OCI-LY7 (cell line): ENCODE measurements around the gene EGFR.

Experiments used
- CTCF ChIP-seq: fragments of 200-600 bp; sonication (generic); conservative IDR thresholded peaks from 2 replicates; pipeline ENCODE4 v1.5.1; 2014; ENCODE audit warnings: mild to moderate bottlenecking, antibody characterized with exemption, low read length, moderate library complexity, mixed read lengths
- EZH2phosphoT487 ChIP-seq: fragments of 200-600 bp; sonication (generic); IDR thresholded peaks from 2 replicates; pipeline ENCODE4 v1.6.1; 2018; ENCODE audit warnings: low read depth, borderline replicate concordance, mild to moderate bottlenecking, mixed run types, antibody characterized with exemption, low read length, moderate library complexity, mixed read lengths

GRCh38 chr7:55060085-55060484, 41.3 kb downstream of the EGFR start:
- TF ChIP-seq CTCF, result no peak
- no peak for TF ChIP-seq EZH2phosphoT487
